Stimulated activated CD8-positive, alpha-beta memory T cell treated with anti-CD3 and anti-CD28 coated beads, Interleukin-12 subunit alpha, Interleukin-12 subunit beta, amount 100 ng/mL, for 4 hours (primary cell): ENCODE data around the gene SYT1.
"Not testable (repeated sequence)": the region's sequence is repeated elsewhere in the genome, so short reads cannot be mapped to it uniquely, and the experiment has no call there.

Experiments used
- DNase-seq: peaks from one replicate; pipeline ENCODE4 v3.0.0-alpha.2; 2020; ENCODE audit warnings: low read depth

The SYT1 gene

GRCh38 chr12:78968226-78968625 lies 103.7 kb downstream of the SYT1 start:
- DNase-seq, result no peak

- DNase-seq, result no peak
Observed at GRCh38 chr12:78970041-78970440, 105.5 kb downstream of the SYT1 start.

GRCh38 chr12:78977304-78977867 lies 112.8 kb downstream of the SYT1 start:
- no peak for DNase-seq

- no peak for DNase-seq
Observed at GRCh38 chr12:78994168-78994791, 129.7 kb downstream of the SYT1 start.

- DNase-seq, result no peak
Observed at GRCh38 chr12:79000501-79000900, 135.9 kb downstream of the SYT1 start.

GRCh38 chr12:79001404-79001803 lies 136.8 kb downstream of the SYT1 start:
- DNase-seq, result no peak

- no peak for DNase-seq
Observed at GRCh38 chr12:79006306-79006705, 141.7 kb downstream of the SYT1 start.

GRCh38 chr12:79008591-79008990 lies 144.0 kb downstream of the SYT1 start:
- no peak for DNase-seq

- DNase-seq, result no peak
Observed at GRCh38 chr12:79012636-79013035, 148.1 kb downstream of the SYT1 start.

GRCh38 chr12:79016181-79016580 lies 151.6 kb downstream of the SYT1 start:
- no peak for DNase-seq

GRCh38 chr12:79019672-79020071 lies 155.1 kb downstream of the SYT1 start:
- DNase-seq, result no peak

- DNase-seq, result no peak
Observed at GRCh38 chr12:79020106-79020505, 155.5 kb downstream of the SYT1 start.

- no peak for DNase-seq
Observed at GRCh38 chr12:79021021-79021420, 156.4 kb downstream of the SYT1 start.

- no peak for DNase-seq
Observed at GRCh38 chr12:79023261-79023660, 158.7 kb downstream of the SYT1 start.

GRCh38 chr12:79023784-79024183 lies 159.2 kb downstream of the SYT1 start:
- DNase-seq, result no peak

- DNase-seq, result no peak
Observed at GRCh38 chr12:79033788-79034187, 169.2 kb downstream of the SYT1 start.

GRCh38 chr12:79044748-79045147 lies 180.2 kb downstream of the SYT1 start:
- DNase-seq, result not testable (repeated sequence)

GRCh38 chr12:79045149-79045703 lies 180.7 kb downstream of the SYT1 start:
- not testable (repeated sequence) for DNase-seq

- DNase-seq, result no peak
Observed at GRCh38 chr12:79046021-79046420, 181.4 kb downstream of the SYT1 start.

GRCh38 chr12:79048962-79049361 lies 184.4 kb downstream of the SYT1 start:
- DNase-seq, result no peak

- DNase-seq, result no peak
Observed at GRCh38 chr12:79053394-79053793, 188.8 kb downstream of the SYT1 start.

- DNase-seq, result no peak
Observed at GRCh38 chr12:79055926-79056674, 191.5 kb downstream of the SYT1 start.

GRCh38 chr12:79056775-79057174 lies 192.2 kb downstream of the SYT1 start:
- DNase-seq, result no peak
